IPS DF 6.9 (cell line): ENCODE results near the gene ANKRD33.

Experiments used
- DNase-seq: peaks from one replicate; pipeline ENCODE4 v3.0.0-alpha.2; 2013; ENCODE audit warnings: low read depth, low spot score
- H3K27ac ChIP-seq: one replicate; pipeline ENCODE4 v1.5.1; 2013; ENCODE audit warnings: low read length, control low read depth
- H3K27me3 ChIP-seq: 2 replicates; pipeline ENCODE4 v1.6.1; 2013; ENCODE audit warnings: mild to moderate bottlenecking, low read length; ENCODE audit not compliant: control insufficient read depth, insufficient read depth
- H3K36me3 ChIP-seq: 2 replicates; pipeline ENCODE4 v1.6.1; 2013; ENCODE audit warnings: low read length; ENCODE audit not compliant: control insufficient read depth, insufficient read depth
- H3K4me1 ChIP-seq: 2 replicates; pipeline ENCODE4 v1.6.1; 2013; ENCODE audit warnings: low read length; ENCODE audit not compliant: control insufficient read depth, insufficient read depth
- H3K4me3 ChIP-seq: 2 replicates; pipeline ENCODE4 v1.5.1; 2013; ENCODE audit warnings: mild to moderate bottlenecking, low read length
- H3K9me3 ChIP-seq: 2 replicates; pipeline ENCODE4 v1.6.1; 2013; ENCODE audit warnings: low read length, inconsistent platforms; ENCODE audit not compliant: control insufficient read depth, insufficient read depth
- WGBS: extraction: QIAGEN DNeasy Blood & Tissue Kit; methylation state at CpG from one replicate; pipeline ENCODE4 v1.1.7; 2013; ENCODE audit warnings: mixed read lengths, missing lambda C conversion rate; ENCODE audit not compliant: insufficient read length, insufficient coverage; 5-methylcytosine and 5-hydroxymethylcytosine counted together

Gene ANKRD33

DNA sequence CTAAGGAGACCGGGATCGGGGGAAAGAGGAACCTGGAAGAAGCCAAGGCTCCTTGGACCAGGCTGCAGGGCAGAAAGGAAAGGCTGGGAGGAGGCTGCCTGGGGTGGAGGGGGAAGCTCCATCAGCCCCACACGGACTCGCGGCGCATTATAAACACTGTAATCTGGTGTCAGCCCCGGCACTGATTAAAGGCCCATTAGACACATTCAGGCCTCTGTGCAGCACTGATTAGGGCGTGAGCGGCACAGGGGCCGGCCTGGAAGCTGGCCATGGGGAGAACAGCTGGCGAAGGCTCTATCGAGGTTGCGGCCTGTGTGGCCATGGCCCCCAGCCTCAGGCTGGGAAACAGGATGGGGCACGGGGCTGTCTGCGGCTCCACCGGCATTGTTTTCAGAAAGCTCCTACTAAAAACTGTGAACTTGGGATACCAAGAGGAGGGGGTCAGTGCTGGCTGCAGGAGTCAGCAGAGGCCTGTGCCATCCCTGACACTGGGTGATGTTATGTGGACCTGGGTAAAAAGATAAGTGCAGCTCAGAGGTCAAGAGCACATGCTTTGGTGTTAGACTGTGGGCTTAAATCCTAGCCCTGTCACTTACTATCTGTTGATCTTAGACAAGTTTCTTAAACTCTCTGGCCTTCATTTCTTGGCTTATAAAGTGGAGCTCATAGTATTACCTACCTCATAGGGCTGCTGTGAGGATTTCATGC is 30.0 kb downstream of the ANKRD33 start:
- WGBS, result no CpG with 5 or more reads among the region's 16 CpGs
- no peaks in the 10 kb centered on the region for H3K9me3 ChIP-seq
- no peak overlapping the region for H3K27ac ChIP-seq
- H3K4me1 ChIP-seq, result peaks cover 2% of the 10 kb centered on the region; the same call in 1 of the 2 replicates
- no peaks in the 10 kb centered on the region for H3K27me3 ChIP-seq
- DNase-seq, result no peak
- no peaks in the 10 kb centered on the region for H3K36me3 ChIP-seq
- H3K4me3 ChIP-seq, result no peak overlapping the region

DNA sequence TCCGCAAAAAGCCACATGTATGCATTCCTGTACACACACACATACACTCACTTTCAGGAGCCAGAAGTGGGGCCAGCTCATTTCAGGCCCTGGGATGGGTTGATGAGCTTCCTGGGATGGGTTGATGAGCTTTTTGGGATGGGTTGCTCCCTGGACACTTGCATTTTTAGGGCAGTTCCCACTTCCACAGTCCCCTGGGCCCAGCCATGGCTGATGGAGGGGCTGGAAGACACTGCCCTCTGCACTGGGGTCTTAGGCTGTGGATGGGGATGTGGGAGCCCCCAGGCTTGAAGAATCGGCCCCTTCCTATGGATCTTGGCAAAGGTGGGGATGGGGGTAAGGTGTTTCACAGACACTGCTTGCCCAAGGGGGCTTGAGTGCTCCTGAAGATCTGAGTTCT is 32.1 kb downstream of the ANKRD33 start:
- H3K4me1 ChIP-seq, result peaks cover 4% of the 10 kb centered on the region; the same call in 1 of the 2 replicates
- H3K9me3 ChIP-seq, result no peaks in the 10 kb centered on the region
- DNase-seq, result no peak
- H3K4me3 ChIP-seq, result no peak overlapping the region
- H3K27ac ChIP-seq, result no peak overlapping the region
- H3K36me3 ChIP-seq, result no peaks in the 10 kb centered on the region
- no CpG with 5 or more reads among the region's 2 CpGs for WGBS
- no peaks in the 10 kb centered on the region for H3K27me3 ChIP-seq

GRCh38 chr12:51921017-51921725 is 33.3 kb downstream of the ANKRD33 start:
- Histone ChIP-seq H3K36me3 (no peaks in the 10 kb centered on the region), H3K4me1 (peaks cover 4% of the 10 kb centered on the region; the same call in 1 of the 2 replicates), H3K27ac (no peak overlapping the region), H3K9me3 (no peaks in the 10 kb centered on the region), H3K27me3 (no peaks in the 10 kb centered on the region), H3K4me3 (no peak overlapping the region)
- DNase-seq, result no peak
- no CpG with 5 or more reads among the region's 7 CpGs for WGBS

- no peaks in the 10 kb centered on the region for H3K27me3 ChIP-seq
- no CpG with 5 or more reads among the region's 2 CpGs for WGBS
- no peak overlapping the region for H3K4me3 ChIP-seq
- no peak for DNase-seq
- no peaks in the 10 kb centered on the region for H3K9me3 ChIP-seq
- H3K36me3 ChIP-seq, result no peaks in the 10 kb centered on the region
- peaks cover 4% of the 10 kb centered on the region; the same call in 1 of the 2 replicates for H3K4me1 ChIP-seq
- H3K27ac ChIP-seq, result no peak overlapping the region
Observed at GRCh38 chr12:51922146-51922545, 34.2 kb downstream of the ANKRD33 start.

DNA sequence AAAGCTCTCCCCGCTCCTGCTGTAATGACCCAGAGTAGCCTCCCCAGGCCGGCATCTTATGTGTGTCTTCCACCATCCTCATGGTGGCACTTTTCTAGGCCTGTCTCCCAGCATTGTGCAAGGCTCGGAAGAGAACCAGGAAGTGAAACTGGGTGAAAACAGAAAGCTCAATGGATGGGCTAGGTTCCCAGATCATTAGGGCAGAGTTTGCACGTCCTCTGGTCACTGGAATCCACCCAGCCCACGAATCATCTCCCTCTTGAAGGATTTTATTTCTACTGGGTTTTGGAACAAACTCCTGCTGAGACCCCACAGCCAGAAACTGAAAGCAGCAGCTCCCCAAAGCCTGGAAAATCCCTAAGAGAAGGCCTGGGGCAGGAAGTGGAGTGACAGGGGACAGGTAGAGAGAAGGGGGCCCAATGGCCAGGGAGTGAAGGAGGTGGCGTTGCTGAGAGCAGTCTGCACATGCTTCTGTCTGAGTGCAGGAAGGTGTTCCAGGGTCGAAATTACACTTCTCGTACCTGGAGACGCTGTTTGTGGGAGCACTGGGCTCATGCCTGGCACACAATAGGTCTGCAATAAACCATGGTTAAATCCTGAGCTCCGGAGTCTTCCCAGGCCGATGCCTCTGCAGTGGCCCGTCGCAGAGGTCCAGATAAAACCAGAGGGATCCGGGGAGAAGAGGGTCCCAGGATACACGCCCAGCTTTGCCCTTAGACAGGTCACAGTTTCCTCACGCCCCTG is 35.0 kb downstream of the ANKRD33 start:
- no peak for DNase-seq
- Histone ChIP-seq H3K9me3 (no peaks in the 10 kb centered on the region), H3K4me3 (no peak overlapping the region), H3K36me3 (no peaks in the 10 kb centered on the region), H3K27ac (no peak overlapping the region), H3K4me1 (peaks cover 4% of the 10 kb centered on the region; the same call in 1 of the 2 replicates), H3K27me3 (no peaks in the 10 kb centered on the region)
- WGBS, result no CpG with 5 or more reads among the region's 16 CpGs

DNA sequence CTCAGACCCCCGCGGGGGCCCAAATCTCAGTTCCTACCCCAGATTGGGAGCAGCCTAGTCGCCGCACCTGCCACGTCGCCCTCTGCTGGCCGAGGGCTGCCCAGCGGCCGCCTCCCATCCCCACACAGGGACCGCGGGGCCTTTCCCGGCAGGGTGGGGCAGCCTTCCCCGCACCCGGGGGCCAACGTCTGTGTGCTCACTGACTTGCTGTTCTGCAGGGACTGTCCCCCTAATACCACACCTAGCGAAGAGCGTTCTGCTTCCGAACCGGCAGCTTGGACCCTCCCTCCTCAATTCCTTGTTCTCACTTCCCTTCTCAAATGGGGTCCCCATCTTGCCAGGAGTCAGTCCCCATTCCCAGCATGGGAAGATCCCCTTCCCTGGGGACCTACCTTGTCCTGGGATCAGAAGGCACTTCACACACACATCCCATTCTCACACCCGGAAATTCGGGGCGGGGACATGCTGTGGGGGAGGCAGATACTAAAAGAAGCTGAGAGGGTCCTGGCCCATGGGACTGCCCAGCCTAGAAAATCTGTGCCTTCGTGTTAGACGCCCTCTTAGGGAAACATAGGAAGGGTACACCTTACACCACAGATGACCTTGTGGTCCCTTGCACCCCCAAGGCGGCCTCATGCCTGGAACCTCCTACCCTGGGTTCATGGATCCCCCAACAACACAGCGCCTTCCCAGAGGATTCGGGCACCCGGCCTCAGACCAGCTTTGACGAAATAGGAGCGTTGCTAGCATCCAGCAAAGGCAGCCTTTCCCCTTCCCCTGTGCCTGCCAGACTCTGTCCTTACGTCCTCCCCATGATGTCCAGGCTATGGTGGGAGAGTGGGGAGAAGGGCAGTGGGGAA is 35.8 kb downstream of the ANKRD33 start:
- H3K9me3 ChIP-seq, result no peaks in the 10 kb centered on the region
- no peak overlapping the region for H3K27ac ChIP-seq
- H3K4me1 ChIP-seq, result peaks cover 4% of the 10 kb centered on the region; the same call in 1 of the 2 replicates
- no peaks in the 10 kb centered on the region for H3K36me3 ChIP-seq
- WGBS, result no CpG with 5 or more reads among the region's 31 CpGs
- no peak overlapping the region; the same call in 1 of the 2 replicates for H3K4me3 ChIP-seq
- no peaks in the 10 kb centered on the region for H3K27me3 ChIP-seq
- DNase-seq, result peak; percentile 43

DNA sequence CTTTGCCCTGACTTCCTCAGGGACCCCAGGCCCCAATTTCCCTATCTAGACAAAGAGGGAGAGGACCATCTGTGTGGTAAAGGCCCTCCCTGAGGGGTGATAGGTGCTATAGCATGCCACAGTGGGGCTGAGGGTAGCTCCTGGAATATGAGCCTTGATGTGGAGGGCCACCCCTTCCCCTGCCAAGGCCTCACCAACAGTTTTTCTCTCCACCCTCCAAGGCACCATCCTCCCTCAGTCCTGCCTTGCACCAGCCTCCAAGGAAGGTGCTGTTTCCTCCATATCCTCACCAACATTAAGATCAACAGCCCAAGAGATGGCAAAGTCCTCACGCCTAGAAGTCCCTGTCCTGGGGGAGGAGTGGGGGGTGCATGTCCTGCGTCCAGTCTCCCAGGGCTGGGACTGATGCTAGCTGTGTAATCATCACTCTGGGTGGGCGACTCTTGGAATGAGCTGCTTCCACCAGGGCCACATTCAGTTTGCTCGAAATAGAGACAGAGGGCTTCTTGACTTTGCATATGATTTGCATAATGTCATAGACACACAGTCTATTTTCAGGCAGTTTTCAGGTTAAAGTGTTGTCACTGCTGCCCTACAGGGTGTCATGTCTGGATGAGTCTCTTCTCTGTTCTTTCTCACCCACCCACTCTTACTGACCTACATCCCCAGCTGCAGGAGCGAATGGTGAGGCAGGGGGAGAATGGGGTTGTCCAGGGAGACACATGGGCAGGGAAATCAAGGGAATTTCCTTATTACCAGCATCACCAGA is 36.8 kb downstream of the ANKRD33 start:
- no peaks in the 10 kb centered on the region for H3K9me3 ChIP-seq
- WGBS, result no CpG with 5 or more reads among the region's 5 CpGs

GRCh38 chr12:51925346-51926063 is 37.6 kb downstream of the ANKRD33 start:
- H3K27ac ChIP-seq, result no peak overlapping the region
- H3K27me3 ChIP-seq, result no peaks in the 10 kb centered on the region
- peaks cover 4% of the 10 kb centered on the region; the same call in 1 of the 2 replicates for H3K4me1 ChIP-seq
- DNase-seq, result no peak
- H3K9me3 ChIP-seq, result no peaks in the 10 kb centered on the region
- WGBS, result no CpG with 5 or more reads among the region's 3 CpGs
- H3K4me3 ChIP-seq, result no peak overlapping the region
- no peaks in the 10 kb centered on the region for H3K36me3 ChIP-seq

More for the DNA sequence above, 36.8 kb downstream of the ANKRD33 start:
- Histone ChIP-seq H3K4me1 (peaks cover 4% of the 10 kb centered on the region; the same call in 1 of the 2 replicates), H3K4me3 (no peak overlapping the region), H3K36me3 (no peaks in the 10 kb centered on the region), H3K27ac (no peak overlapping the region), H3K27me3 (no peaks in the 10 kb centered on the region)
- DNase-seq, result no peak

DNA sequence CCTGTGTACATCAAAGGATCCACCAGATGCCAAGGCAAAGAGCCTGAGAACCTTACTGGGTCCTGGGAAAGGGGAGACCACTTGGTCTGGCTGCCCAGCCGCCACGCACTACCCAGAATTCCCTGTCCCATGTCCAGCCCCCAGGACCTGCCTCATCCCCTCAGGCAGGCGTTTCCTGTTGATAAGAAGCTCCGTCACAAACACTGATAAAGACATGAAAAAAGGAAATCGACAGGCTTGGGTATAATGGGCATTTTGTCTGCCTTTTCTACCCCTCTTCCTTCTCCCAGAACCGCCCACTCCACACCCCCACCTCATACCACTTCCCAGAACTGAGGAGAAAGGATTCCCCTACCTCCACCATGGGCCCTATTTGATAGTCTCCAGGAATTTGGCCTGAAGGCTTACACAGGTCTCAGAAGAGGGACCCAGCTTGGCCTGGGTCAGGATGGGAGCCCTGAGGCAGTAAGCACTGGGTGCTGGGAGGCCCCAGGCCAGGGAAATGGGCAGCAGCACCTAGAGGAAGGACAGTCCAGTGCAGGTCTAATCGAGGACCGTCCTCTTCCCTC is 38.2 kb downstream of the ANKRD33 start:
- no peak for DNase-seq
- Histone ChIP-seq H3K9me3 (no peaks in the 10 kb centered on the region), H3K4me3 (no peak overlapping the region), H3K27me3 (no peaks in the 10 kb centered on the region), H3K27ac (no peak overlapping the region), H3K36me3 (no peaks in the 10 kb centered on the region), H3K4me1 (peaks cover 1% of the 10 kb centered on the region; the same call in 1 of the 2 replicates)
- WGBS, result no CpG with 5 or more reads among the region's 8 CpGs
